Measurements from ENCODE around the gene NRIP3. TPM values are rescaled to one million over a fixed set of nuclear protein-coding genes. Genes with fewer than 3 reads are reported as not detected.

Gene NRIP3
- total and polyA plus RNA-seq, 9 of the 15 experiments (the other 6 are each of a cell fraction or from before 2014, with no cell fraction given), result 4.4 to 18.7 (median 11.6) TPM

DNA sequence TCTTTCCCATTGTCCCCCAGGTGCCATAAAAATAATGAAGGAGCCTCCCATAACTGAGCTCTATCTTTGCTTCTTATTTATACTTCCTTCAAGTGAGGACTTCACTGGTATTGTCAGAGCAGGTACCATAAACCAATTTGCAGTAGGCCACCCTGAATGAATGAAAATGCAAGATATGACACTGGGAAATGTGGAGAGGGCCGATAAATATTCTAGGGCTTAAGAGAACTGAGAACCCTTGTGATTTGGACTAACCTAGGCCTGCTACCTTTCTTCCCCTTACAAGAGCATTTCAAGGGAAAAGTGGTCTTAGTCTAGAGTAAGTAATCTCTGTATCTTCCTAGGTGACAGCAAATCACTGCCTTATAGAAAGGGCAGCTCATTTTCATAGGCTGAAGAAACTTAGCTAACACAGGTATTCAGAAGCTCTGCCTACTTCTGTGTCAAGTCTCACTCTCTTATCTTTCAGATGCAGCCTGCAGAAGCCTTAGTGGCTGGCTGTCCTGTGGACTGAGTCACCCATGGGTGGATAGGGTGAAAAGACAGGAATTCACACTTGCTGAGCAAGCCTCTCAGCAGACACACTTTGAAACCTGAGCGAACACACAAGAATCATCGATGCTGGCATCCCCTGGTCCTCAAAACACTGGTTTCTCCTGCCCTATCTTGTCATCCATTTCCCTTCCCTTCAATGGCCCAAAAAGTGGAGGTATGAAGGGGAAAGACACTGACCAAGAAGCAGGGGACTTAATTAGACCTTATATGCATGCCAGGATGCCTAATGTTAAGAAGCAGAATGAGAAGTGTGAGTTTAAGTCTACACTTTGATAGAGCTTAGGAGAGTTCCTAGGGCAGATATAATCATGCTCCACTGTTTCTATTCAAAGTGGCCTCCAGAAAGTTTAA is 15.2 kb downstream of the NRIP3 start (continued):
- TF ChIP-seq MGA (IDR thresholded peaks at IDR 0.05), result peak; percentile 38; the same call in 1 of the 2 replicates
- TF ChIP-seq ZC3H11A (IDR thresholded peaks at IDR 0.05; ENCODE audit: low read depth, low read length), result no peak
- TF ChIP-seq RNF2 (IDR thresholded peaks at IDR 0.05), result peak; percentile 58; the same call in 1 of the 2 replicates
- peak in 1 of 2 experiments; percentile 80; a peak in 1 of 3 replicates for TF ChIP-seq CBX3 (IDR thresholded peaks at IDR 0.05; ENCODE audit: borderline replicate concordance in 1 of 2, low read length in 2 of 2)
- TF ChIP-seq CTCFL (IDR thresholded peaks at IDR 0.05; ENCODE audit: borderline replicate concordance, insufficient read depth, low read depth, low read length, poor library complexity, severe bottlenecking), result no peak
- TF ChIP-seq ZNF121 (CRISPR knock-in tag; conservative IDR thresholded peaks at IDR 0.05), result no peak
- no peak for TF ChIP-seq CBX5 (IDR thresholded peaks at IDR 0.05; ENCODE audit: borderline replicate concordance, low read depth)
- TF ChIP-seq AFF4 (CRISPR knock-in tag; IDR thresholded peaks at IDR 0.05), result no peak

Measured in K562 (cell line).